Retinal pigment epithelial cell (primary cell): Measurements from ENCODE around the gene EFCAB8.

Source experiments
- DNase-seq: peaks from one replicate; pipeline ENCODE4 v3.0.0-alpha.2; 2010; ENCODE audit warnings: low read depth
- H3K4me3 ChIP-seq: 2 replicates; pipeline ENCODE4 v1.5.1; 2011; ENCODE audit warnings: mild to moderate bottlenecking, low read length, control low read depth, moderate library complexity
- TF ChIP-seq, protein P1 (sequence below): conservative IDR thresholded peaks from 2 replicates; pipeline ENCODE4 v1.5.1; 2011; ENCODE audit warnings: low read depth, low read length, control low read depth, inconsistent platforms

The EFCAB8 gene

DNA sequence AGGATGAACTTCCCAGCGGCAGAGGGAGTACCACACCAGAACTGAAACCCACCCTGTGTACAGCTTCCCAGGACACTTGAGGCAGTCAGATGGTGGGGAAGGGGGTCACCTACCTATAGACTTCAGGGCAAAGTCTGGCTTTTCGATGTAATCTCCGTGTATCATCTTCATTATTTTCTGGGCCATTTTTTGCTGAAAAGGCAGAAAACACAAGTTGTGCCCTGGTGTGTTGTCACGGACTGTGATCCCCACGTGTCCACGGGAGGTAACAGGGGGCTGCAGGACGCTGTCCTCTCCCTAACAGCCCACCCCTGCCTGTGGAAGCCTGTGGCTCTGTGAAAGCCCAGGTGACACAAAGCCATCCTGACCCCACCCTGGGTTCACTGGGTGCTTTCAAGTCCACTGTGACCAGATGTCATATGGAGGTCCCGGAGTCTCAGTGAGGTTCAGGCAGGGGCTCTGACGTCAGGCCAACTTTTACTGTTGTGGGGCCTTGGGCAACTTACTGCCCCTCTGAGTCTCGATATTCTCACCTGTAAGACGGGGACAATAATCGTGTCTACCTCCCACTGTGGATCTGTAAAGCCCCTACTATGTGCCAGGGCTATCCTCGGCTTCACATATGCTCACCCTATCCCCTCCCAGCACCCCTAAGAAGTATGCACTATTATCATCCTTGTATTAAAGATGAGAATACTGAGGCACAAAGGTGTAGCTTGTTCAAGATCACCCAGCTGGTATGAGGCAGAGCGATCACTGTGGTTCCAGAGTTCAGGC lies 131.0 kb downstream of the EFCAB8 start:
- TF ChIP-seq, protein P1, sequence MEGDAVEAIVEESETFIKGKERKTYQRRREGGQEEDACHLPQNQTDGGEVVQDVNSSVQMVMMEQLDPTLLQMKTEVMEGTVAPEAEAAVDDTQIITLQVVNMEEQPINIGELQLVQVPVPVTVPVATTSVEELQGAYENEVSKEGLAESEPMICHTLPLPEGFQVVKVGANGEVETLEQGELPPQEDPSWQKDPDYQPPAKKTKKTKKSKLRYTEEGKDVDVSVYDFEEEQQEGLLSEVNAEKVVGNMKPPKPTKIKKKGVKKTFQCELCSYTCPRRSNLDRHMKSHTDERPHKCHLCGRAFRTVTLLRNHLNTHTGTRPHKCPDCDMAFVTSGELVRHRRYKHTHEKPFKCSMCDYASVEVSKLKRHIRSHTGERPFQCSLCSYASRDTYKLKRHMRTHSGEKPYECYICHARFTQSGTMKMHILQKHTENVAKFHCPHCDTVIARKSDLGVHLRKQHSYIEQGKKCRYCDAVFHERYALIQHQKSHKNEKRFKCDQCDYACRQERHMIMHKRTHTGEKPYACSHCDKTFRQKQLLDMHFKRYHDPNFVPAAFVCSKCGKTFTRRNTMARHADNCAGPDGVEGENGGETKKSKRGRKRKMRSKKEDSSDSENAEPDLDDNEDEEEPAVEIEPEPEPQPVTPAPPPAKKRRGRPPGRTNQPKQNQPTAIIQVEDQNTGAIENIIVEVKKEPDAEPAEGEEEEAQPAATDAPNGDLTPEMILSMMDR = no peak
- H3K4me3 ChIP-seq = no peak overlapping the region
- DNase-seq = no peak

DNA sequence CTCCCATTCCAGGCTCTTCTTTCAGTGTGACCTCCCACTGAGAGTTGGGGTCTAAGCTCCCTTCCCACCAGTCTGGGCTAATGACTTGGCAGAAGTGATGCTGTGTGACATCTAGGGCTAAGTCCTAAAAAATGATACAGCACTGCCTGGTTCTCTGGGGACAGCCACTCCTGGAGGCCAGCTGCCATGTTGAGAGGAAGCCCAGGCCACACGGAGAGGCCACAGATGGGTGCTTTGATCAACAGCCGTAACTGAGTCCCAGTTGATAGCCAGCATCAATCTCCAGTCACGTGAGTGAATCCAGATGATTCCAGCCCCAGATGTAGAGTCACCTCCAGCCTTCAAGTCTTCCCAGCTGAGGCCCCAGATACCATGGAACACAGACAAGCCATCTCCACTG lies 131.7 kb downstream of the EFCAB8 start:
- H3K4me3 ChIP-seq = no peak overlapping the region
- TF ChIP-seq, protein P1 = no peak
- DNase-seq = no peak

DNA sequence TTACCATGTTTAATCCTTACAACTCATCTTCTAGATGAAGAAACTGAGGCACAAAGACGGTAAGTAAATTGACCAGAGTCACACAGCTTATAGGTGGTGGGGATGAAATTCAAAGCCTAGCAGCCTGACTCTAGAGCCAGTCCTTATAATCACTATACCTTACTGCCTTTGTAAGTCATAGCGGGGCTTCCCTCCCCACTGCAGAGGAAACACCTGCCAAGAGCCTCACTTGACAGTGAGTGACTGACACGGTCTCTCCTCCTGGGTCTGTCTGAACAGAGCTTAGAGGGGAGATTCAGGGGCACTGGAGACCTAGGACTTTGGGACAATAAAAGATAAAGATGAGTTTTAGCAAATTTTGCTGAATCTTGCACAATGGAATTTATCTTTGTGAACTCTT lies 132.7 kb downstream of the EFCAB8 start:
- no peak overlapping the region for H3K4me3 ChIP-seq
- no peak for DNase-seq
- TF ChIP-seq, protein P1 = no peak

DNA sequence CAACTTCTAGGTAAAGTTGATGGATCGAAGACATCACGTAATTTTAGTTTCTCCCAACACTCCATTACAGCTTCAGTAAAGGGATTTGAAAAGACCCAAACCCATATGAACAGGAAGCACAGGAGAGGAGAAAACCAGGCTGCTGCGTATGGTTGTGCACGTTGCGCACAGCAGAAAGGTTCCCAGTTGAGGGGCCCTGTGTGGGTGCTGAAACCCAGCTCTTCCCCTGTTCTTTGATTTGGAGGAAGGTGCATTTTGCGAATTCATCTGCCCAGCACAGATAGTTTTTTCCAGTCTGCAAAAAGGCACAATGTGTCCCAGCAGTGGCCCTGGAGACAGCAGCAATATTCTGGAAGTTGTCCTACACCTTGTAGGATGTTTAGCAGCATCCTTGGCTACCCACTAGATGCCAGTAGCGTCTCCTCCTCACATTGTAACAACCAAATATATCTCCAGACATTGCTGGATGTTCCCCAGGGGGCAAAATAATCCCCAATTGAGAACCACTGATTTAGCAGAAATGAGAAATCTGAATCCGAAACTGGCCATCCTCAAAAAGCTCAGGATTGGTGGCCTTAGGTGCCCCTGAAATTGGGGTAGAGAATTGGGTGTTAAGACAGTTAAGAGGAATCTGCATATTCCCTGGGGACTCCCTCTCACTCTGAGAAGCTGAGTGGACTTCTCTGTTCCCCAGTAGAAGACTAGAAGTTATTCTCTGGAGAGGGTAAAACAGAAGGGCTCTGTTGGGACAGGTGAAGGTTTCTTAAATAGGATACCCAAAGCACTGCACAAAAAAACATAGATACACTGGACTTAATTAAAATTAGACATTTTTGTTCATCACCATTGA lies 133.3 kb downstream of the EFCAB8 start:
- TF ChIP-seq, protein P1 = no peak
- H3K4me3 ChIP-seq = no peak overlapping the region
- no peak for DNase-seq

DNA sequence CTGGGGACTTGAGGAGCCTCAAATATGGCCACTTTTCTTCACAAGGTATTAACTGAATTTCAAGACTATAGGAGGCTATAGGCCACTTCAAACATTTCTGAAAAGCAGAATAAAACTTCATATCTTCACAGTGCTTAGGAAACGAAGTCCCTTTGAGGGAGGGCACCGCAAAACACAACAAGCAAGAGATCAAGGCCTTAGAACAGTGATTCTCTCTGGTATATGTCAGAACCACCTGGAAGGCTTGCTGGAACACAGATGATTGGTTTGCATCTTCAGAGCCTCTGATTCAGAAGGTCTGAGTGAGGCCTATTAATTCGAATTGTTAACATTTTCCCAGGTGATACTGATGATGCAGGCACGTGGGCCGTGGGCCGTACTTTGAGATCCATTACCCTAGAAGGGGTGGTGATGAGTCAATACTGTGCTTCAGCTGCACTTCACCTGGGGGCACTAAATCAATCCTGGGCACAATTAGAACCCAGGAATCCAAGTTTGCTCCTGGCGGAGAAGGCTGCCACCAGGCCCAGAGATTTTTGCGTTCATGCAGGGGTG lies 134.8 kb downstream of the EFCAB8 start:
- H3K4me3 ChIP-seq = no peak overlapping the region
- no peak for DNase-seq
- TF ChIP-seq, protein P1 = no peak

DNA sequence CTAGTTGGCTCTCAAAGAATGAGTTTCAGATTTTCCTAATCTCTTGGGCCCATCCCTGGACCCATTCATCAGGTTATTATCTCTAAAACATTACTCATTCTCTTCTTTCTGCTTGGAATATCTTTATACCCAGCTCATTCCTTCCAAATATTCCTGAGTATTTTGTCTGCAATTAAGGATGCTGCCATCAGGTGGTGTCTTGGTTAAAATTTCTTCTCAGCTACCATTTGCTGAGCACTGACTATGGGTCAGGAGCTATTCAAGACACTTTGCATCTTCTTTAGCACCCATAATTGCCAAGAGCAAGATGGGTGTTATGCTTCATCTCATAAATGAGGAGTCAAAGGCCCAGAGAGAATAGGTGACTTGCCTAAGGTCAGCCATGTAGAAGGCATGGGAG lies 137.1 kb downstream of the EFCAB8 start:
- no peak for DNase-seq
- TF ChIP-seq, protein P1 = no peak
- H3K4me3 ChIP-seq = no peak overlapping the region
